H9 (cell line): ENCODE measurements around the gene KATNIP. TPM values are rescaled to one million over a fixed set of nuclear protein-coding genes. Genes with fewer than 3 reads are reported as not detected.

Source experiments
- DNase-seq: peaks from one replicate; pipeline ENCODE4 v3.0.0-alpha.2; 2017
- H2AFZ ChIP-seq: one replicate; pipeline ENCODE4 v1.6.1; 2013; ENCODE audit warnings: mild to moderate bottlenecking, low read length, control low read depth, moderate library complexity
- H2AK5ac ChIP-seq: 2 replicates; pipeline ENCODE4 v1.6.1; 2013; ENCODE audit warnings: low read length, control low read depth, mixed read lengths; ENCODE audit not compliant: insufficient read length
- H2BK120ac ChIP-seq: one replicate; pipeline ENCODE4 v1.6.1; 2013; ENCODE audit warnings: low read depth, mild to moderate bottlenecking, low read length, control low read depth, inconsistent platforms; ENCODE audit not compliant: poor library complexity, severe bottlenecking
- H2BK12ac ChIP-seq: 2 replicates; pipeline ENCODE4 v1.6.1; 2013; ENCODE audit warnings: low read length, control low read depth, mixed read lengths, low read depth; ENCODE audit not compliant: insufficient read length
- H2BK15ac ChIP-seq: 2 replicates; pipeline ENCODE4 v1.6.1; 2013; ENCODE audit warnings: low read depth, low read length, control low read depth
- H2BK20ac ChIP-seq: one replicate; pipeline ENCODE4 v1.6.1; 2013; ENCODE audit warnings: low read depth, mild to moderate bottlenecking, low read length, control low read depth, inconsistent platforms; ENCODE audit not compliant: poor library complexity, severe bottlenecking
- H2BK5ac ChIP-seq: 2 replicates; pipeline ENCODE4 v1.6.1; 2013; ENCODE audit warnings: low read length, control low read depth, mixed read lengths; ENCODE audit not compliant: insufficient read length
- H3K14ac ChIP-seq: 2 replicates; pipeline ENCODE4 v1.6.1; 2013; ENCODE audit warnings: low read length, control low read depth; ENCODE audit not compliant: insufficient read depth
- H3K18ac ChIP-seq: 2 replicates; pipeline ENCODE4 v1.6.1; 2013; ENCODE audit warnings: low read depth, mild to moderate bottlenecking, mixed read lengths, low read length, control low read depth; ENCODE audit not compliant: insufficient read length
- H3K23ac ChIP-seq: 2 replicates; pipeline ENCODE4 v1.6.1; 2013; ENCODE audit warnings: low read length, control low read depth, mixed read lengths, low read depth; ENCODE audit not compliant: insufficient read length
- H3K23me2 ChIP-seq: 2 replicates; pipeline ENCODE4 v1.6.1; 2013; ENCODE audit warnings: low read depth, mild to moderate bottlenecking, mixed read lengths, low read length, control low read depth; ENCODE audit not compliant: insufficient read length, poor library complexity, severe bottlenecking
- H3K27ac ChIP-seq: 2 replicates; pipeline ENCODE4 v1.5.1; 2013; ENCODE audit warnings: low read length, control low read depth, mixed read lengths, low read depth; ENCODE audit not compliant: insufficient read length
- H3K27me3 ChIP-seq: 2 replicates; pipeline ENCODE4 v1.6.1; 2013; ENCODE audit warnings: low read length, control low read depth, inconsistent platforms; ENCODE audit not compliant: insufficient read depth
- H3K4ac ChIP-seq: 2 replicates; pipeline ENCODE4 v1.6.1; 2013; ENCODE audit warnings: low read depth, mild to moderate bottlenecking, control low read depth, inconsistent platforms, low read length, moderate library complexity
- H3K4me1 ChIP-seq: 2 replicates; pipeline ENCODE4 v1.6.1; 2013; ENCODE audit warnings: low read length, control low read depth, inconsistent platforms; ENCODE audit not compliant: insufficient read depth
- H3K4me2 ChIP-seq: 2 replicates; pipeline ENCODE4 v1.6.1; 2013; ENCODE audit warnings: low read length, control low read depth, mixed read lengths; ENCODE audit not compliant: insufficient read length, insufficient read depth
- H3K56ac ChIP-seq: 2 replicates; pipeline ENCODE4 v1.6.1; 2013; ENCODE audit warnings: low read depth, mild to moderate bottlenecking, mixed read lengths, low read length, control low read depth; ENCODE audit not compliant: insufficient read length
- H3K79me1 ChIP-seq: 2 replicates; pipeline ENCODE4 v1.6.1; 2013; ENCODE audit warnings: low read depth, mild to moderate bottlenecking, moderate library complexity, low read length, control low read depth, inconsistent platforms; ENCODE audit not compliant: insufficient read depth, poor library complexity, severe bottlenecking
- H3K79me2 ChIP-seq: 2 replicates; pipeline ENCODE4 v1.6.1; 2013; ENCODE audit warnings: low read length, control low read depth, inconsistent platforms; ENCODE audit not compliant: insufficient read depth
- H3K9ac ChIP-seq: 2 replicates; pipeline ENCODE4 v1.6.1; 2013; ENCODE audit warnings: low read length, control low read depth, mixed read lengths; ENCODE audit not compliant: insufficient read length; ENCODE audit errors: extremely low read depth
- H3K9me3 ChIP-seq: one replicate; pipeline ENCODE4 v1.6.1; 2013; ENCODE audit warnings: low read depth, low read length, inconsistent platforms; ENCODE audit not compliant: control insufficient read depth
- H3T11ph ChIP-seq: one replicate; pipeline ENCODE4 v1.6.1; 2013; ENCODE audit warnings: mild to moderate bottlenecking, low read length, control low read depth, inconsistent platforms
- H4K20me1 ChIP-seq: one replicate; pipeline ENCODE4 v1.6.1; 2013; ENCODE audit not compliant: control insufficient read depth, insufficient read length, insufficient read depth
- H4K5ac ChIP-seq: 2 replicates; pipeline ENCODE4 v1.6.1; 2013; ENCODE audit warnings: low read depth, mild to moderate bottlenecking, mixed read lengths, low read length, control low read depth; ENCODE audit not compliant: insufficient read length
- H4K8ac ChIP-seq: replicated peaks from 2 replicates; pipeline ENCODE4 v1.6.1; 2013; ENCODE audit warnings: low read length, control low read depth, mixed read lengths, low read depth; ENCODE audit not compliant: insufficient read length
- H4K91ac ChIP-seq: 2 replicates; pipeline ENCODE4 v1.6.1; 2013; ENCODE audit warnings: low read depth, mild to moderate bottlenecking, moderate library complexity, mixed read lengths, low read length, control low read depth; ENCODE audit not compliant: insufficient read length
- H3K27ac Mint-ChIP-seq, 3 experiments: 2 replicates in 2 of 3; 3 replicates in 1 of 3; pipeline ENCODE4 v1.8.0; 2020 to 2021; ENCODE audit warnings: mixed read lengths in 3 of 3, mild to moderate bottlenecking in 1 of 3, moderate library complexity in 1 of 3
- H3K27me3 Mint-ChIP-seq: 2 replicates; pipeline ENCODE4 v1.8.0; 2021; ENCODE audit warnings: low read depth, mild to moderate bottlenecking, moderate library complexity, mixed read lengths
- H3K36me3 Mint-ChIP-seq, 3 experiments: 2 replicates in 2 of 3; 3 replicates in 1 of 3; pipeline ENCODE4 v1.8.0; 2020 to 2021; ENCODE audit warnings: low read depth in 3 of 3, mixed read lengths in 3 of 3; ENCODE audit not compliant: insufficient read depth in 1 of 3
- H3K4me1 Mint-ChIP-seq, 2 experiments: 2 replicates each; pipeline ENCODE4 v1.8.0; 2020; ENCODE audit warnings: mixed read lengths in 2 of 2
- H3K4me3 Mint-ChIP-seq, 2 experiments: 2 replicates in 1 of 2; 3 replicates in 1 of 2; pipeline ENCODE4 v1.8.0; 2020 to 2021; ENCODE audit warnings: mild to moderate bottlenecking in 2 of 2, mixed read lengths in 2 of 2, moderate library complexity in 1 of 2
- H3K9me3 Mint-ChIP-seq, 2 experiments: 2 replicates in 1 of 2; 3 replicates in 1 of 2; pipeline ENCODE4 v1.8.0; 2020; ENCODE audit warnings: mild to moderate bottlenecking in 2 of 2, mixed read lengths in 2 of 2, moderate library complexity in 1 of 2
- WGBS: extraction: QIAGEN DNeasy Blood & Tissue Kit; methylation state at CpG from one replicate; pipeline ENCODE4 v1.1.7; 2013; ENCODE audit warnings: missing lambda C conversion rate, low lambda C conversion rate, mixed read lengths; ENCODE audit not compliant: insufficient read length; ENCODE audit errors: extremely low coverage; 5-methylcytosine and 5-hydroxymethylcytosine counted together
- total RNA-seq: library from RNA; stranded (reverse); gene quantifications from 2 replicates; pipeline ENCODE4 v1.2.1, GENCODE V29; 2021
- TF ChIP-seq, protein P1 (sequence below): fragments of 200-600 bp; sonication (generic); conservative IDR thresholded peaks from 3 replicates; pipeline ENCODE4 v1.8.0; 2021; ENCODE audit warnings: antibody characterized with exemption, mild to moderate bottlenecking

Gene KATNIP
- total RNA-seq, 1 experiment from 2014 or later = 13.2 TPM

DNA sequence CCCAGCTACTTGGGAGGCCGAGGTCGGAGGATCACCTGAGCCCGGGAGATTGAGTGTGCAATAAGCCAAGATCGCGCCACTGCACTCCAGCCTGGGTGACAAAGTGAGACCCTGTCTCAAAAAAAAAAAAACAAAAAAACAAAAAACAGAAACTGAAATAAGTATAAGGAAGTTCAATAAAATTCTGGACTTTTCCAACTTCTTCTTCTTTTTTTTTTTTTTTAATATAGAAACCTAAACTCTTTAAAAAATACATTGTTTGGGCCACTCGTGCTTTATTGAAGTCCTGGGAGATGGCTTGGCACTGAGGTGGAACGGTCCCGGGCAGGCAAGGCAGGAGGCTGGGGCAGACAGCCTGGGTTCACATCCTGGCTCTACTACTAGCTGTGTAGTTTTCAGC lies 36.8 kb downstream of the KATNIP start:
- Histone ChIP-seq H2BK12ac (no peak overlapping the region), H3K4ac (no peak overlapping the region), H3K56ac (no peak overlapping the region), H4K5ac (no peak overlapping the region), H2AFZ (no peak overlapping the region), H3K23me2 (no peaks in the 10 kb centered on the region), H3K9ac (no peak overlapping the region), H3K18ac (no peak overlapping the region), H4K20me1 (no peaks in the 10 kb centered on the region), H3K4me2 (no peak overlapping the region), H3T11ph (no peak overlapping the region), H4K8ac (no peak overlapping the region), H4K91ac (no peak overlapping the region), H2AK5ac (no peak overlapping the region), H2BK20ac (no peak overlapping the region), H3K23ac (no peak overlapping the region), H3K27ac (no peak overlapping the region), H3K4me1 (no peaks in the 10 kb centered on the region), H3K79me1 (no peaks in the 10 kb centered on the region), H3K79me2 (no peaks in the 10 kb centered on the region), H3K9me3 (no peaks in the 10 kb centered on the region), H2BK15ac (no peak overlapping the region), H2BK120ac (no peak overlapping the region), H3K14ac (no peak overlapping the region), H3K27me3 (no peaks in the 10 kb centered on the region), H2BK5ac (no peak overlapping the region)
- Mint-ChIP-seq H3K4me3 (no peak overlapping the region), H3K27ac (no peak overlapping the region), H3K9me3 (peaks cover 3 to 7% of the 10 kb centered on the region in 2 experiments; a peak in 3 of 5 replicates), H3K27me3 (no peaks in the 10 kb centered on the region), H3K4me1 (peaks cover 16% of the 10 kb centered on the region in 2 experiments), H3K36me3 (peaks cover 4 to 10% (median 4%) of the 10 kb centered on the region in 3 experiments; a peak in 6 of 7 replicates)
- WGBS = no CpG with 5 or more reads among the region's 8 CpGs
- no peak for DNase-seq
- TF ChIP-seq, protein P1, sequence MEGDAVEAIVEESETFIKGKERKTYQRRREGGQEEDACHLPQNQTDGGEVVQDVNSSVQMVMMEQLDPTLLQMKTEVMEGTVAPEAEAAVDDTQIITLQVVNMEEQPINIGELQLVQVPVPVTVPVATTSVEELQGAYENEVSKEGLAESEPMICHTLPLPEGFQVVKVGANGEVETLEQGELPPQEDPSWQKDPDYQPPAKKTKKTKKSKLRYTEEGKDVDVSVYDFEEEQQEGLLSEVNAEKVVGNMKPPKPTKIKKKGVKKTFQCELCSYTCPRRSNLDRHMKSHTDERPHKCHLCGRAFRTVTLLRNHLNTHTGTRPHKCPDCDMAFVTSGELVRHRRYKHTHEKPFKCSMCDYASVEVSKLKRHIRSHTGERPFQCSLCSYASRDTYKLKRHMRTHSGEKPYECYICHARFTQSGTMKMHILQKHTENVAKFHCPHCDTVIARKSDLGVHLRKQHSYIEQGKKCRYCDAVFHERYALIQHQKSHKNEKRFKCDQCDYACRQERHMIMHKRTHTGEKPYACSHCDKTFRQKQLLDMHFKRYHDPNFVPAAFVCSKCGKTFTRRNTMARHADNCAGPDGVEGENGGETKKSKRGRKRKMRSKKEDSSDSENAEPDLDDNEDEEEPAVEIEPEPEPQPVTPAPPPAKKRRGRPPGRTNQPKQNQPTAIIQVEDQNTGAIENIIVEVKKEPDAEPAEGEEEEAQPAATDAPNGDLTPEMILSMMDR = no peak
